ENCODE measurements around the gene ADGRD1. TPM values are rescaled to one million over a fixed set of nuclear protein-coding genes. Genes with fewer than 3 reads are reported as not detected.

ADGRD1 gene
- total RNA-seq, 1 donor from 2014 or later = 11.0 TPM

GRCh38 chr12:131038961-131039950, 85.5 kb downstream of the ADGRD1 start:
- no peak overlapping the region for H3K4me3 Mint-ChIP-seq
- TF ChIP-seq CTCF (conservative IDR thresholded peaks at IDR 0.05) = no peak
- H3K27ac Mint-ChIP-seq = no peak overlapping the region

GRCh38 chr12:131040491-131040890, 86.8 kb downstream of the ADGRD1 start:
- Mint-ChIP-seq H3K4me3 (no peak overlapping the region), H3K4me1 (ENCODE audit: unreplicated experiment) (peaks cover 16% of the 10 kb centered on the region), H3K36me3 (peaks cover 4% of the 10 kb centered on the region), H3K9me3 (no peaks in the 10 kb centered on the region), H3K27ac (no peak overlapping the region), H3K27me3 (no peaks in the 10 kb centered on the region)
- no peak for TF ChIP-seq CTCF (conservative IDR thresholded peaks at IDR 0.05)
- no peak for DNase-seq (ENCODE audit: extremely low spot score, unreplicated experiment)

More at GRCh38 chr12:131038961-131039950, 85.5 kb downstream of the ADGRD1 start:
- Mint-ChIP-seq H3K27me3 (no peaks in the 10 kb centered on the region), H3K9me3 (no peaks in the 10 kb centered on the region), H3K36me3 (peaks cover 4% of the 10 kb centered on the region), H3K4me1 (ENCODE audit: unreplicated experiment) (peaks cover 23% of the 10 kb centered on the region)
- DNase-seq (ENCODE audit: extremely low spot score, unreplicated experiment) = no peak

- peaks cover 4% of the 10 kb centered on the region for H3K36me3 Mint-ChIP-seq
- no peak overlapping the region for H3K4me3 Mint-ChIP-seq
- no peak overlapping the region for H3K27ac Mint-ChIP-seq
- no peaks in the 10 kb centered on the region for H3K9me3 Mint-ChIP-seq
- no peak for TF ChIP-seq CTCF (conservative IDR thresholded peaks at IDR 0.05)
- peaks cover 15% of the 10 kb centered on the region for H3K4me1 Mint-ChIP-seq (ENCODE audit: unreplicated experiment)
- no peak for DNase-seq (ENCODE audit: extremely low spot score, unreplicated experiment)
- H3K27me3 Mint-ChIP-seq = no peaks in the 10 kb centered on the region
These were observed 87.7 kb downstream of the ADGRD1 start for GRCh38 chr12:131041216-131041967.

- no peaks in the 10 kb centered on the region for H3K9me3 Mint-ChIP-seq
- no peak overlapping the region for H3K4me3 Mint-ChIP-seq
- peaks cover 15% of the 10 kb centered on the region for H3K4me1 Mint-ChIP-seq (ENCODE audit: unreplicated experiment)
- H3K27me3 Mint-ChIP-seq = no peaks in the 10 kb centered on the region
- H3K27ac Mint-ChIP-seq = no peak overlapping the region
- DNase-seq (ENCODE audit: extremely low spot score, unreplicated experiment) = no peak
- no peak for TF ChIP-seq CTCF (conservative IDR thresholded peaks at IDR 0.05)
- peaks cover 4% of the 10 kb centered on the region for H3K36me3 Mint-ChIP-seq
These were observed 88.5 kb downstream of the ADGRD1 start for GRCh38 chr12:131041968-131042833.

DNA sequence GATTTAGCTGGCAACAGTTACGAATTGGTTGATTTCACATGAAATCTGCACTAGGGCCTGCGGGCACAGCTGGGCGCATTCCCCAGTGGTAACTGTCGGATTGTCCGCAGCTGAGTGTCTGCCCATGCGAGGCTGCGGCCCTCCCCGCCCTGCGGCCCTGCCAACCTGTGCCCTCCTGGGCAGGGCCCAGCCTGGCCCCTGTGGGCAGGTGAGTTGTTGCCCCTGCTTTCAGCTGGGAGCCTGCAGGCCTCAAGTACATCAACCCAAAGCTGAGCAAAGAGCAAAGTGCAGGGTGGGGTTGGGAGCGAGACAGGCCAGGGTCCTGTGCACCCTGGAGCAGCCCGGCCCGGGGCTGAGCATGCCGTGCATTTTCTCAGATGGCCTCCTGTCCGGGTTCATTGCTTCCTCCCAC, 89.1 kb downstream of the ADGRD1 start:
- H3K9me3 Mint-ChIP-seq = no peaks in the 10 kb centered on the region
- no peaks in the 10 kb centered on the region for H3K27me3 Mint-ChIP-seq
- no peak overlapping the region for H3K4me3 Mint-ChIP-seq
- H3K4me1 Mint-ChIP-seq (ENCODE audit: unreplicated experiment) = peaks cover 15% of the 10 kb centered on the region
- peaks cover 2% of the 10 kb centered on the region for H3K36me3 Mint-ChIP-seq
- H3K27ac Mint-ChIP-seq = no peak overlapping the region
- TF ChIP-seq CTCF (conservative IDR thresholded peaks at IDR 0.05) = no peak
- DNase-seq (ENCODE audit: extremely low spot score, unreplicated experiment) = no peak
